ENCODE results near the gene HMGB2.

Gene HMGB2

DNA sequence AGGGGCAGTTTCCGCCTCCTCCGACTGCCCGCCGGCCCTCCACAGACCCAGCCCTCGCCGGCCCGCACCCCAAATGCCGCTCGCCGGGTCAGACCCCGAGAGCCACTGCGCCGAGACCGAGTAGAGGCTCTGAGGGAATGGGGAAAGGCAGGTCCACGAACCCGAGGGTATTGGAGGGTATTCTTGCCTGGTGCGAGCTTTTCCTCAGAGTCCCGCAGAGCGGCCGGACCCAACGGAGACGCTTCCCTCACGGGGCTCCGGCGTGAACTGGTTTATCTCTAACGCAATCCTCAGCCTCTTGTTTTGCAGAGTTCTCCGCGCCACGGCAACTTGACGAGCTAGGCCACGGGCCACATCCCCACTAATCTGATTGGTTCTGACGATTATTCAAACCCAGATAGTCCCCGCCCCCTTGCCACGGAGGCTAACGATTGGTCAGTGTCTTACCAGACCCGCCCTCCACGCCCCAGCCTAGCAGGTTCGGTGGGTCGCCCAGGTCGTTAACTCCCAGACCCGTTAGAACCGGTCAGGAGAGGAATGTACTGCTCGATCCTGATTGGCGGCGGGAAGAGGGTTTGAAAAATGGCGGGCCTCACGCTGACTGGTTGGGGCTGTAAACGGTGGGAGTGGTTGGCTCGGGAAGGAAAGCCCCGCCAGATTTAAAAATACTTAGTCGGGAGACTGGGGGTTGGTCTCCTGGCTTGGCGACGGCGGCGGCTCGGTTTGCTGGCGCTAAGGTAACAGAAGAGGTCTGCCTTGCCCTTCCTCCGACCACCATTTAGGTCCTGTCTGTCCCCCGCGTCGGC, at the start of gene HMGB2:
HMGB2 (minus strand) TSS at position 274 of the 806 bp plus-strand sequence. CDS start 709 bp downstream, outside the sequence.
- DNase-seq = peak; percentile 100

DNA sequence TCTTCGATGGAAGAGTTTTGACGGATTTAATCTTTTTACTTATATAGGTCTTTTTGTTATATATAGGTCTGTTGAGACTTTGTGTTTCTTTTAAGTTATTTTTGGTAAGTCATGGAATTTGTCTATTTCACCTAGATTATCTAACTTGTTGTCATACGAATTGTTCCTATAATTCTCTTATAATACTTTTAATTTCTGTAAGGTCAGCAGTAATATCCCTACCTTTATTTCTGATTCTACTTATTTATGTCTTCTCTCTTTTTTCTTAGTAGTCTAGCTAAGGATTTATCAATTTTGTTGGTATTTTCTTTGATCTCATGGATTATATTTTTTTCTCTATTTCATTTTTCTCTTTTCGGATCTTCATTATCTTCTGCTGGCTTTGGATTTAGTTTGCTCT, 48.2 kb upstream of the HMGB2 start:
- DNase-seq = no peak

DNA sequence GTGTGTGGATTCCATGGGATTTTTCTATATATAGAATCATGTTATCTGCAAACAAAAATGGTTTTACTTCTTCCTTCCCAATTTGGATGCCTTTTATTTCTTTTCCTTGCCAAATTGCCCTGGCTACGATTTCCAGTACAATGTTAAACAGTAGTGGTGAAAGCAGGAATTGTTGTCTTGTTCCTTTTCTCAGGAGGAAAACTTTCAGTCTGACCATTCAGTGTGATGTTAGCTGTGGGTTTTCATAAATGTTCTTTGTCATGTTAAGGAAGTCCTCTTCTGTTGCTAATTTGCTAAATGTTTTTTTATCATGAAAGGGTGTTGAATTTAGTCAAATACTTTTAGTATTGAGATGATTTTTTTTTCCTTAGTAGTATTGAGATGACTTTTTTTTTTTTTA, 47.5 kb upstream of the HMGB2 start:
- DNase-seq = no peak

DNA sequence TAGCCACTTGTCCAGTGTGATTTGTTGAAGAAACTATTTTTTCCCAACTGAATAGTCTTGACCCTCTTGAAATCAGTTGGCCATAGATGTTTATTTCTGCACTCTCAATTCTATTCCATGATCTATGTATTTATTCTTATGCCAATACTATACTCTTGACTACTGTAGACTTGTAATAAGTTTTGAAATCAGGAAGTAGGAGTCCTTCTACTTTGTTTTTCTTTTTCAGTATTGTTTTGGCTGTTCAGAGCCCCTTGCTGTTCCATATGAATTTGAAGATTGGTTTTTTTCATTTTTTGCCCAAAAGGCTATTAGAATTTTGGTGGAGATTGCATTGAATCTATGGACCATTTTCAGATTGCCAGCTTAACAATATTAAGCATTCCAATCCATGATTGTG, 46.8 kb upstream of the HMGB2 start:
- DNase-seq = no peak

DNA sequence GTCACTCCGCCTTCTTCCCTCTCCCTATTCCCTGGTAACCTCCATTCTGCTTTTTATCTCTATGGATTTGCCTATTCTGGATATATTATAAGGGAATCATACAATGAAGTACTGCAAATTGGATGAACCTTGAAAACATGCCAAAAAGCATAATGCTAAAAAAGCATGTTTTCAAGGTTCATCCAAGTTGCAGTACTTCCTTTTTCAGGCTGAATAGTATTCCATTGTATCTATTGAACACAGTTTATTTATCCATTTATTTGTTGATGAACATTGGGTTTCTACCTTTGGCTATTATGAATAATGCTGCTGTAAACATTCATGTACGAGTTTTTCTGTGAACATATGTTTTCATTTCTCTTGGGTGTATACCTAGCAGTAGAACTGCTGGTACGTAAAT, 45.8 kb upstream of the HMGB2 start:
- DNase-seq = no peak

DNA sequence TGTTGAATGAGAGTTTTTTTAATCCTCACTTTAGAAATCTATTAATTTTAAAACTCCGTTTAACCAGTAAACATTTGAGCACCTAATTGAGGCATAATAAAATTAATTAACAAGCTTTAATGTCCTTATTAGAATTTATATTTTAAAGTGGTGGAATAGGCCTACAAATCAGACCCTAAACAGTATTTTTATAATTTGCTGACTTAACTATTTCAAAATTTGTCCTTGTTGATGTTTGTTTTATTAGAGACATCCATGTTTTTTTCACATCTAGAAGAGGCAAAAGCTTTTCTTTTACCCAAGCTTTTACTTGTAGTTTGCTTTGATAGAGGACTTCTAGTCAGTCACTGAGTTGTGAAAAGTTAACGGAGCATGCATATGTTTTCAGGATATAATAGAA, 40.4 kb upstream of the HMGB2 start:
- no peak for DNase-seq

DNA sequence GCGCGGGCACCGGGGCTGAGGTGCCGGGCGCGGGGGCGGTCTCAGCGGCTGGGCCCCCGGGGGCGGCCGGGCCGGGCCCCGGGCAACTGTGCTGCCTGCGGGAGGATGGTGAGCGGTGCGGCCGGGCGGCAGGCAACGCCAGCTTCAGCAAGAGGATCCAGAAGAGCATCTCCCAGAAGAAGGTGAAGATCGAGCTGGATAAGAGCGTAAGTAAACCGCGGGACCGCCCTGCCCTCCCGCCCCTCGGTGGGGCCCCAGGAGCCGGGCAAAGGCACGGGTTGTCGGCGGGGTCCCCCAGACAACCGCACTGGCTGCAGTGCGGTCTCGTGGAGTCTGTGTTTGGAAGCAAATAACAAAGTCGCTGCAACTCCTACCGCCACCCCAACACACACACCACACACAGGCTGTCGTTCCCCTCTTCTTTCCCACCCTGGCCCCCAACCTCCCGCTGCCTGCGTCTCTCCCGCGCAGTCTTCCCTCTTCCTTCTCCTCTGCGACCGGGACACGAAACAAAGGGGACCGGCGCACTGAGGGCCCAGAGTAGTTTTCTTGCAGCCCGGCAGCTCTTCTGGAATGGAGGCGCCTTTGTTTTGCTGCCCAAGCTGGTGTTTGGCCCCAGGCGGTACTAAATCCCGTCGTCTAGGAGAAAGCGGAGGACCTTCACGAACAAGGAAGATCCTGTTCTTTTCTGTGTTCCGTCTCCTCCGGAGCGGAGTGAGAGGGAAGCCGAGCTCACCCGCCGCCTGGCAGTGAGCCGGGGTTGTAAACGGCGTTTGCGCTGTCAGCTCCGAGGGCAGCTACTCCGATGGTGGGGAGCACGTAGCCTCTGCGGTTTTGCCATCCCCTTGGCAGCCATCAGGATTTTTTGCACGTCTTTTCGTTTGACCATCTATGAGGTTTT, 37.4 kb upstream of the HMGB2 start:
- DNase-seq = no peak

DNA sequence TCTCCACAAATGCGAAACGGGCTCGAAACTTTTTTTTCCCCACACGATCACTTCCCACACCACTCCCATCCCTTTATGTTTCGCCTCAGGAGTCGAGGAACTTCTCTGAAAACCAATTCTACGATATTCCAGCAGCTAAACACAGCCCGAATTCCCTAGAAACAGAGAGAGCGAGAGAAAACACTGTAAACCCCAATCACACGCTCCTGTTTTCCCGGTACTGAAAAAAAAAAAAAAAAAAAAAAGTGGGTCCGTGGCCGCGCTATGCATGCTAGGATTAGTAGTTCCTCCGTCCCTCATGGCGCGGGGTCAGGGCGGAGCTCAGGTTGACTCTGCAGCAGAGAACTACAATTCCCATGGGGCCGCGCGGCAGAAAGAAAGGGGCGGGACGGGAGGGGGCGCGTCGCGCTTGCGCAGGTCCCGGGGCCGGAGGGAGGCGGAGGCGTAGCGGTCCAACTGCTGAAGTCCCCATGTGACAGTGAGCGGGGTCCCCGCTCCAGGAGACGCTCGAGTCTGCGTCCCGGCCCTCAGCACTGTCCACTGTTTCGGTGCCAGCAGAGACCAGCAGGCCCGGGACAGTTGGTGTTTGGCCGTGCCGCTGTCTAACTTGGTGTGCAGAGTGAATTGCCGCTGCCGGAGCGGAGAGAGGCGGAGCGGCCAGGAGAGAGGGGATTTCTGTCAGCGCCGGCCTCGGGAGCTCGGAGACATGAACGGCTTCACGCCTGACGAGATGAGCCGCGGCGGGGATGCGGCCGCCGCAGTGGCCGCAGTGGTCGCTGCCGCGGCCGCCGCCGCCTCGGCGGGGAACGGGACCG, 36.5 kb upstream of the HMGB2 start, which contains the start of gene SAP30:
SAP30 (plus strand) TSS at position 478 of the 815 bp plus-strand sequence; CDS start at position 707, 229 bp downstream.
- peak; percentile 96 for DNase-seq

DNA sequence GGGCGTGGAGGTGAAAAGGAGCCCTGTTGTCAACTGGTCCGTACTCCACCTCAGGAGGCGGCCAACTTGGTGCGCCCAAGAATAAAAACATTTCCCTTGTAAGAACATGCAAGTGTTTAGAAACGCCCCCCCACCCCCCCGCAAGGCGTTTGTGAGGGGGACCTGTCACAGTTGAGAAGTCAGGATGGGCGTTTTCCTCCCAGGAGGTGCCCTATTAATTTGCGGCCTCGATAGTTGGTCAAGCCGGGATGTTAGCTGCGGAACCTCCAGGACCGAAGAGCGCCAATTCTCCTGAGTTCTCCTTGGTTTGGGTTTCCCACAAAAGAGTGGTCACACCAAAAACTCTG, 35.9 kb upstream of the HMGB2 start:
- no peak for DNase-seq

DNA sequence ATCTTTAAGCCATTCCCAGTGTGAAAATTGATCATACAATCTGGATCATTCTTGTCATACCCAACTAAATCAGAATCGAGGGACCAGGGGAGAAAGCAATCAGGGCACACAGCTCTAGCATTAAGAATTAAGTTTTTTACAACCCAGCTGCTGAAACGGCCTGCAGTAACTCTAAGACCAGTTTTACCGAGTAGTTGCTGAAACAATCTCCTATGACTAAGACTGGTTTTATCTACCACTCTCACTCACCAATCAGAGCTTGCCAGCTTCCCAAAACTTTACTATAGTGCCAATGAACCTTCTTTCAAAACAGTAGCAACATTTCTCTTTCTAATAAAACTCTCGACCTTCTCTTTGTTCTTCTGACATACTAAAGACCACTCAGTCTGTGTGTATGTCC, 33.8 kb upstream of the HMGB2 start:
- no peak for DNase-seq

DNA sequence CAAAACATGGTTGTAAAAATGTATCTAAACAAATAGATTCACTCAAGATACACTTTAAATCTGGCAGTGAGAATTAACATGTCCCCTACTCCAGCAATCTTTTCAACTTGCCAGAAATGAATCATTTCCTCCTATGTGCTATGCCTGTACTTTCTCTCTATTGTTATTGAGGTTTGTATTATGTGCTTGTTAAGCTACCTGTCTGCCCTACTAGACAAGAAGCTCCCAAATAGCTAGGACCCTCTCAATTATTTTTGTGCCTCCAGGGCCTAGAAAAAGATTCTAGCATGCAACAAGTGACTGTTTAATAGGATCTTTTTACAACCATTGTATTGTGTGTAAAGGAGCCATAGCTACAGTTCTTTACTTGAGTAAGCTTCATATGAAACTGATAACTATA, 33.1 kb upstream of the HMGB2 start:
- DNase-seq = no peak

DNA sequence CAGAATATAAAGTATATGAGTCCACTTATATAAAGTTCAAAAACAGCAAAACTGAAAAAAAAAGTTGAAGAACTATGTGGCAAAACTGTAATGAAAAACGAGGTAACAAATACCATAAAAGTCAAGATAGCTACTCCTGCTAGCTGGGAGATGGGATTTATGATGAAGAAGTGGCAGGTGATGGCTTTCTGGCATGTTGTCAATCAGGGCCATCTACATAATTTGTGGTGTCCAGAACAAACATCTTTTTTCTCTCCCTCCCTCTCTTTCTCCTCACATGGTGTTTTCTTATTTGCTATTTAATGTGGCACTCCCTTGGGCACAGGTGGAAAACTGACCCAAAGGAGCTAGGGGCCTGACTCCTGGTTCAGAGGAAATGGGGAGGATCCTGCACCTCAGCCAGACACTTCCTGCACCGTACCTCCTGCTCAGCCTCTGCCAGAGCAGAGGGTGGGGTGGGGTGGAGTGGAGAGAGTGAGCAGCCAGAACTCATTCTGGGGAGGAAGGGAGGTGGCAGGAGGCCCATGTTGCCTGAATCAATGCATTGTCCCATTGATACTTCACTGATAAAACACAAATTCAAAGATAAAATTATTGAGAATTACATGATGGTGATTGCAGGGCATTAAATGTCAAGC, 31.3 kb upstream of the HMGB2 start:
- no peak for DNase-seq

DNA sequence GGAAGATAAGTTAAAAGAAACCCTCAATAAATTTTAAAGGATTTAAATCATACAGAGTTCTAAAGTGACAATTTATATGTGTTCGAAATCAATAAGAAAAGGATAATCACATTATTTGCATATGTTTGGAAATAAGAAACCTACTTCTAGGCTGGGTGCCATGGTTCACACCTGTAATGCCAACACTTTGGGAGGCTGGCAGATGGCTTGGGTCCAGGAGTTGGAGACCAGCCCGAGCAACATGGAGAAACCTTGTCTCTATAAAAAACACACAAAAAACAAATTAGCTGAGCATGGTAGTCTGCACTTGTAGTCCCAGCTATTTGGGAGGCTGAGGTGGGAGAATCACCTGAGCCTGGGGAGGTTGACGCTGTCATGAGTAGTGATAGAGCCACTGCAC, 28.5 kb upstream of the HMGB2 start:
- no peak for DNase-seq

DNA sequence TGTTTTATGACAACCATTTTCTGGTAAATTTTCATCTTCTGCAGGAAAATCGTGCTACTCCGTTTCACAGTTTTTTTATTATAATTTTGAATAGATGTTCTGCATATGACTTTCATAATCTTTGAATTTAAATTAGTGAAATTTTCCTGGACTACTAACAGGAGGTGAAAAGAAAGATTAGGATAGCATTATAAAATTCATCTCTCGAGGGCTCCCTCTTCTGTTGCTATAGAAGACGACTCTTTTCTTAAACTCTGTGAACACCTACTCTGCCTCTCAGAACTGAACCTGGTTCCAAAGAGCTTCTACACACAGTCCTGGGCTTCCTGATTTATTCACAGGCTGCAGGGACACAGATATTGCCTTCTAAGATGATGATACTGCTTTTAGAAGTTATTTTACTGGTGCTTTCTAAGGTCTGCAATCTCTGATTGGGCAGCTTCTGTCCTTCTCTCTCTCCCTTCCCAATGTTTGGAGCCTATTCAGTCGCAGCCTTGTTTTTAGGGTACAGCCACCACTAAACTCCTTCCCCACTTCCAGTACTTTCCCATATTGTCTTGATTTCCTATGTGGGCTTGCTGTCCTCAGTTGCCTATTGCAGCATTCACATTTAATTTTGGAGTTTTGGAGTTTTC, 26.5 kb upstream of the HMGB2 start:
- DNase-seq = no peak

DNA sequence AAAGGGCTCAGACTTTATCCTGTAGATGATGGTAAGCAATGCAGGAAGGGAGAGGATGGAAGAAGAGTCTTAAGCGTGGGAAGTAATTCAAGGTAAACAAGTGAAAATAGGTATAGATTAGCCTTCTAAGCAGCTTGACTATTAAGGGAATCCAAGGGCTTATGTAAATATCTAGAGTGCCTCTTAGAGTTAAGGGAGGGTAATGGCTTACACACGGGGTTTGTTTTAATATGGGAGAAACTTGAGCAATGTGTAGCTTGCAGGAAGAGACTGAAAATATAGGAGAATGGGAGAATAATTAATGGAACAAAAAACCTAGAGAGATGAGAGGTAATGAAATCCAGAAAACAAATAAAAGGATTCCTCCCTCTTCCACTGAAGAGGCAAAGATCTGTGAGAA, 23.8 kb upstream of the HMGB2 start:
- no peak for DNase-seq

DNA sequence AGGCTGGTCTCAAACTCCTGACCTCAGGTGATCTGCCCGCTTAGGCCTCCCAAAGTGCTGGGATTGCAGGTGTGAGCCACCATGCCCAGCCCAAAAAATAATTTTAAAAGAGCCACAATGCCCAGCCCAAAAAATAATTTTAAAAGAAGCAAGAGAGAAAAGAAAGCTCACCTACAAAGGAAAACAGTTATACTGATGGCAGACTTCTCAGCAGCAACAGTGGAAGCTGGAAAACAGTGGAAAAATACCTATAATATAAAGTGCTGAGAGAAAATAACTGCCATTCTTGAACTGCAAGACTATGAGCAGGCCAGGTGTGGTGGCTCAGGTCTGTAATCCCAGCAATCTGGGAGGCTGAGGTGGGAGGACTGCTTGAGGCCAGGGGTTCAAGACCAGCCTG, 13.3 kb upstream of the HMGB2 start:
- no peak for DNase-seq

DNA sequence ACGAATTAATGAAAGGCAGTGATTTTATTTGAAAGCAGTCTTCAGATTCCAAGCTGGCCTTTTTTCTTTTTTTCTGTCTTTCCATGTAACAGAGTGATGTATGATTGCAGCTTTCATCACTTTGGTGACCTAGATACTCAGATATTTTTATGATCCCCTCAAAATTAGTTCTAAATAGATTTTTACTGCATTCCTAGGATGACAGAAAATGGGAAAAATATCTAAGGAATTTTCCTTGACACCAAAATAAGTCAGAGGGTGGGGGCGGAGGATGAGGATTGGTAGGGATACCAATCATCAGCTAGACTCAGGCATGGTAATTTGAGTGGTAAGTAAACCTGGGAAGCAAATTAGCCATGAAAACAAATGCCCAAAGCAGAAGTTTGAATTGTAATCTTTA, 11.9 kb upstream of the HMGB2 start:
- DNase-seq = no peak

DNA sequence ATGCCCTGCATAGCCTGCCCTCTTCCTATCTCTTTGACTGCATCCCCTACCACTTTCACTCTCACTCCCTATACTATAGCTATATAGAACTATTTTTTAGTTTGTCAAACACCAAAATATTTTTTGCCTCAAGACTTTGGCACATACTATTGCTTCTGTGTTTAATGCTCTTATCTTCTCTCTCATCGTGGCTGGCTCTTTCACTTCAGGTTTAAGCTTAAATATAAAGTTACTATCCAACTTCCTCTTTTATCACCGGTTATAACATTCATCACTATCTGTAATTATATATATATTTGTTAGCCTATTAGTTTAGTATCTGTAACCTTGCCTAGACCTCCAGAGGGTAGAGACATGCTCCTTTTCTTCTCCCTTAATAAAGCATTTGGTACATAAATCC, 11.5 kb upstream of the HMGB2 start:
- no peak for DNase-seq

DNA sequence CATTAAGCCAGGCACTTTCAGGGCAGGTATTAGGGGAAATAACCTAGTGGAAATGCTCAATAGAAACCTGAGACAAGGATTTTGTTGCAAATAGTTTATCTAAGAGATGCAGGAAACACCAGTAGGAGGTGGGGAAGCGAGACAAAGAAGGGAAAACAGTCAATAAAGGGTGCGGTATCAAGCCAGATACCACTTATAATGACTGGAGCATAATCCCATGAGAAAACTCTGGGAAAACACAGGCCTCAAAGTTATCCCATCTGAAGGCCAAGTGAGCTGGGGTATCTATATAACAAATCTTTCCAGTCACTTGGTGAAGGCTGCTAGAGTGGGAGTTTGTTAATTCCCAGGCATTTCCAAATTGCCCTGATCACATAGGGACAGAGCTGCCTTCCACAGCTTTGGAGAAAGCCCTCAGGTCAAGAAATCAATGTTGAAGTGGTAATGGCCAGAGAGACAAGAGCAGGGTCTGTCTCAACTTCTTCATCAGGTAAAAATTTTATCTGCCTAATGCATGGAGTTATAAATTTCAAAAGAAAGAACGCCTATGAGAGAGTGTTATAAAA, 9.8 kb upstream of the HMGB2 start:
- no peak for DNase-seq

DNA sequence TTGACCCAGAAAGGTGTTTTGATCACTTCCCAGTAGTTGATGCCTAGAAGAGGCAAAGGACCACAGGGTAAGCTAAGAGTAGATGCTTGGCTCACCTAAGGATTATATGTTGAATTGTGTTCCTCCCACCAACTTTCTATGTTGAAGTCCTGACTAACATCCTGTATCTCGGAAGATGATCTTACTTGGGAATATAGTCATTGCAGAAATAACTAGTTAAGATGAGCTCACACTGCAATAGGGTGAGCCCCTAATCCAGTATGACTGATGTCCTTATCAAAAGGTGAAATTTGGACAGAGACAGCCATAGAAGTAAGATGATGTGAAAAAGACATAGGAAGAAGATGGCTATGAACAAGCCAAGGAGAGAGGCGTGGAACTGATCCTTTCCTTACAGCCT, 3.3 kb upstream of the HMGB2 start:
- no peak for DNase-seq

DNA sequence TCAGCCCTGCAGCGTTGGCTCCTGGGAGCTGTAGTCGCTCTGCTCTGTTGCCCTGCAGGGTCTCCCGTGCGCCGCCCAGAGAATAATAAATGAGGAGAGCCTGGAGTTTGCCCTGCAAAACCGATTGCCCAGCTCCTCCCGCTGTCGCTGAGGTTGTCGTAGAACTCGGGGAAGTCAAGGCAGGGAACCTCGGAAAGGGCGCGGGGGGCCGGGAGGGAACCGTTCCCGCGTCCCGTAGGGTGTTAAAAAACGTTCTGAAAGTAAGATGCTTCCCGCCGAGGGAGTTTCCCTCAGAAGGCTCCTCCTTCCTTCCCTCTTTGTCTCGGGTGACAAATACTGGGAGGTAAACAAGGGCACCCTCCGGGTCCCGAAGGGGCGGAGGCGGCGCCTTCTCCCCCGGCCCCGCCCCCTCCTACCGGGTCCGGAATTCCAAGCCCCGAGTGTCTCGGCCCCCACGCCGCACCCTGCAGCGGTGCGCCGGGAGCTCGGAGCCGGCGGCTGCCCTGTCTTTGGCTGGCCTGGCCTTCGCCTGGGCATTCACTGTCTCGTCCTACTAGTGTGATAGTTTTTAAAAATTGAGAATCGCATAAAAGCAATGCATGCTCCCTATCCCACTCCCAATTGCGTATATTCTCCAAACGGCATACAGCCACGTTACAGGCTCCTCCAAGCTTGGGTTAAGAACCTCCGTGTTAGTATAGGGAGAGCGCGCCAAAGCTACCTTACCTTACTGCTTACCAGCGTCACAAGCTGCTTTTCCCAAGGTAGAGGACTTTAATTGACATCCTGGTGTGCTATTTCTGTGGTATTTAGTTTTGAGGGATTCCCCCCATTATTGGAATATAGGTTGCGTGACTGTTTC, 964 bp upstream of the HMGB2 start:
- DNase-seq = peak; percentile 85

All from DMS153 (cell line).